Liver (tissue), 9 donors: ENCODE results near the gene ALPI. TPM values are rescaled to one million over a fixed set of nuclear protein-coding genes. Genes with fewer than 3 reads are reported as not detected.

Experiments used
- DNase-seq: peaks from one replicate; pipeline ENCODE4 v3.0.0-alpha.2; 2017; ENCODE audit warnings: low spot score
- H3K27ac ChIP-seq, 2 donors: one replicate each; pipeline ENCODE4 v1.7.0; 2013; ENCODE audit warnings: inconsistent platforms in 2 of 2, low read length in 2 of 2, control low read depth in 1 of 2, low read depth in 1 of 2, mild to moderate bottlenecking in 1 of 2
- H3K27me3 ChIP-seq, 4 donors: one replicate each; pipeline versions ENCODE4 v1.6.1 to v1.7.0; 2013; ENCODE audit warnings: low read length in 3 of 4, inconsistent platforms in 1 of 4, mild to moderate bottlenecking in 1 of 4, moderate library complexity in 1 of 4; ENCODE audit not compliant: control insufficient read depth in 4 of 4, insufficient read depth in 4 of 4
- H3K36me3 ChIP-seq, 4 donors: one replicate each; pipeline versions ENCODE4 v1.6.1 to v1.7.0; 2013; ENCODE audit warnings: low read length in 3 of 4, mild to moderate bottlenecking in 3 of 4, low read depth in 1 of 4, moderate library complexity in 1 of 4; ENCODE audit not compliant: control insufficient read depth in 4 of 4, insufficient read depth in 3 of 4
- H3K4me1 ChIP-seq, 4 donors: one replicate each; pipeline versions ENCODE4 v1.6.1 to v1.7.0; 2013; ENCODE audit warnings: low read length in 3 of 4, mild to moderate bottlenecking in 3 of 4, moderate library complexity in 1 of 4; ENCODE audit not compliant: control insufficient read depth in 4 of 4, insufficient read depth in 4 of 4
- H3K4me3 ChIP-seq, 3 donors: one replicate each; pipeline versions ENCODE4 v1.6.1 to v1.7.0; 2013; ENCODE audit warnings: low read length in 3 of 3, control low read depth in 1 of 3, low read depth in 1 of 3, mild to moderate bottlenecking in 1 of 3
- H3K9ac ChIP-seq, 2 donors: one replicate each; pipeline ENCODE4 v1.7.0; 2013; ENCODE audit warnings: low read length in 2 of 2, mild to moderate bottlenecking in 2 of 2, moderate library complexity in 2 of 2, control low read depth in 1 of 2, low read depth in 1 of 2
- H3K9me3 ChIP-seq, 4 donors: one replicate each; pipeline versions ENCODE4 v1.6.1 to v1.7.0; 2013; ENCODE audit warnings: low read length in 3 of 4; ENCODE audit not compliant: control insufficient read depth in 4 of 4
- EGR1 ChIP-seq, 2 donors: IDR thresholded peaks; 2 replicates each; pipeline ENCODE4 v1.6.1; 2016 to 2018; ENCODE audit warnings: antibody characterized with exemption in 2 of 2, low read depth in 2 of 2
- FOXA2 ChIP-seq: IDR thresholded peaks from 2 replicates; pipeline ENCODE4 v1.6.1; 2016; ENCODE audit warnings: antibody characterized with exemption
- GABPA ChIP-seq, 2 donors: IDR thresholded peaks in 1 of 2; conservative IDR thresholded peaks in 1 of 2; 2 replicates each; pipeline ENCODE4 v1.6.1; 2016; ENCODE audit warnings: antibody characterized with exemption in 2 of 2, mild to moderate bottlenecking in 1 of 2, moderate library complexity in 1 of 2
- HNF4A ChIP-seq, 2 donors: conservative IDR thresholded peaks; 2 replicates each; pipeline ENCODE4 v1.6.1; 2016; ENCODE audit warnings: antibody characterized with exemption in 2 of 2, mild to moderate bottlenecking in 2 of 2
- HNF4G ChIP-seq: IDR thresholded peaks from 2 replicates; pipeline ENCODE4 v1.6.1; 2016; ENCODE audit warnings: antibody characterized with exemption
- JUND ChIP-seq, 2 donors: IDR thresholded peaks; 2 replicates each; pipeline ENCODE4 v1.6.1; 2016; ENCODE audit warnings: antibody characterized with exemption in 2 of 2
- MAX ChIP-seq: IDR thresholded peaks from 2 replicates; pipeline ENCODE4 v1.6.1; 2016; ENCODE audit warnings: antibody characterized with exemption
- RAD21 ChIP-seq, 2 donors: IDR thresholded peaks; 2 replicates each; pipeline ENCODE4 v1.6.1; 2016; ENCODE audit warnings: antibody characterized with exemption in 2 of 2, mild to moderate bottlenecking in 2 of 2
- SP1 ChIP-seq: IDR thresholded peaks from 2 replicates; pipeline ENCODE4 v1.6.1; 2018; ENCODE audit warnings: antibody characterized with exemption, mild to moderate bottlenecking
- TAF1 ChIP-seq: conservative IDR thresholded peaks from 2 replicates; pipeline ENCODE4 v1.6.1; 2016; ENCODE audit warnings: antibody characterized with exemption, mild to moderate bottlenecking
- YY1 ChIP-seq: IDR thresholded peaks from 2 replicates; pipeline ENCODE4 v1.6.1; 2016; ENCODE audit warnings: antibody characterized with exemption, mild to moderate bottlenecking
- WGBS: extraction: QIAGEN DNeasy Blood & Tissue Kit; methylation state at CpG from one replicate; pipeline ENCODE4 v1.1.7; 2013; 5-methylcytosine and 5-hydroxymethylcytosine counted together
- polyA plus RNA-seq, 2 donors: library from polyadenylated mRNA; stranded (reverse) in 1 of 2; unstranded in 1 of 2; fragments of 200-250 nt in 1 of 2; fragments of >200 nt in 1 of 2; fragmentation: Nextera tagmentation in 1 of 2; extraction: Ambion mirVana in 1 of 2; gene quantifications; one replicate each; pipeline versions ENCODE4 v1.2.1 to v1.2.3, GENCODE V29; 2013 to 2015
- total RNA-seq, 2 donors: library from RNA; depleted of rRNA; stranded (reverse); fragments of >200 nt; gene quantifications; one replicate each; pipeline ENCODE4 v1.2.3, GENCODE V29; 2014
- TF ChIP-seq, protein P1 (sequence below): fragments of 150-350 bp; IDR thresholded peaks from 2 replicates; pipeline ENCODE4 v1.5.1; 2017; ENCODE audit warnings: improper control_type of control experiment, low read depth, low read length; ENCODE audit not compliant: missing input control
- TF ChIP-seq, protein P2 (sequence below): IDR thresholded peaks from 2 replicates; pipeline ENCODE4 v1.6.1; 2016; ENCODE audit warnings: antibody characterized with exemption, mild to moderate bottlenecking
- TF ChIP-seq, protein P3 (sequence below): IDR thresholded peaks from 2 replicates; pipeline ENCODE4 v1.6.1; 2016; ENCODE audit warnings: antibody characterized with exemption
- donor health status: healthy.
- donor health status: healthy.
- donor health status: healthy.
- donor health status: healthy.
- donor health status: healthy.

Gene ALPI
- total and polyA plus RNA-seq, 4 donors, result 0.02 TPM; not detected in 3

DNA sequence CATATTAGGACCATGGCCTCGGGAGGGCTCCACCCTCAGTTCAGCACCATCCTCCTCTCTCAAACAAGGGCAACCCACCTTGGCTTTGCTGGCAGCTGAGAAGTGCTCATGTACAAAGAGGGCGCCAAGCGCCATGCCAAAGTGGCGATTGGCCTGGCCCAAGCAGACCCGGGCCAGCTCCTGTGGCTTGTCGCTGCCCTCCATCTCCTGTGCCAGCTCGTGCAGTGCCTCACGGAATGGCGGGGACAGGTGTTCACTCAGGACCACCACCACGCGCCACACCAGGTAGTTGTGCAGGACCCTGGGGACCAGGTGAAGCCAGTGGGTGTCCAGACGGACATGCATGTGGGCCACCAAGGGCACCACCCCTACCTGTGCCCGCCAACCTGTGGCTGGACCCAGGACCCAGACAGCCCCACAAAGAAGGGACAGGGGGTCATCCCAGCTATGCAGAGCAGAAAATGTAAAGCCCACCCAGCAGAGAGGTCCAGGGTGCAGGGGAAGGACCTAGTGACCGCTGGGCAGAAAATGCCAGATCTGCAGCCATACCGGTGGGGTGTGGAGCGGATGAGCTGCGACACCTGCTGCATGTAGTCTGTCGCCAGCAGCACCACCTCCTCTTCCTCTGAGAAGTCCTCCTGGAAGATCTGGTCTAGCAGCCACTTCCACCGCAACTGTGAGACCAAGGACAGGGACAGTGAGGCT, 28.1 kb downstream of the ALPI start:
- H3K4me3 ChIP-seq, result no peak overlapping the region
- H3K27me3 ChIP-seq, result peaks cover 3 to 10% (median 6%) of the 10 kb centered on the region in 4 donors
- WGBS, result 92% methylated on average over 19 of the region's 19 CpGs
- H3K4me1 ChIP-seq, result peaks cover 3 to 23% (median 6%) of the 10 kb centered on the region in 4 donors
- TF ChIP-seq FOXA2, result no peak
- no peak for TF ChIP-seq SP1
- TF ChIP-seq HNF4A (conservative IDR thresholded peaks at IDR 0.05), result no peak
- no peak for TF ChIP-seq EGR1 (IDR thresholded peaks at IDR 0.05; ENCODE audit: low read depth in 2 of 2)
- TF ChIP-seq, protein P1, sequence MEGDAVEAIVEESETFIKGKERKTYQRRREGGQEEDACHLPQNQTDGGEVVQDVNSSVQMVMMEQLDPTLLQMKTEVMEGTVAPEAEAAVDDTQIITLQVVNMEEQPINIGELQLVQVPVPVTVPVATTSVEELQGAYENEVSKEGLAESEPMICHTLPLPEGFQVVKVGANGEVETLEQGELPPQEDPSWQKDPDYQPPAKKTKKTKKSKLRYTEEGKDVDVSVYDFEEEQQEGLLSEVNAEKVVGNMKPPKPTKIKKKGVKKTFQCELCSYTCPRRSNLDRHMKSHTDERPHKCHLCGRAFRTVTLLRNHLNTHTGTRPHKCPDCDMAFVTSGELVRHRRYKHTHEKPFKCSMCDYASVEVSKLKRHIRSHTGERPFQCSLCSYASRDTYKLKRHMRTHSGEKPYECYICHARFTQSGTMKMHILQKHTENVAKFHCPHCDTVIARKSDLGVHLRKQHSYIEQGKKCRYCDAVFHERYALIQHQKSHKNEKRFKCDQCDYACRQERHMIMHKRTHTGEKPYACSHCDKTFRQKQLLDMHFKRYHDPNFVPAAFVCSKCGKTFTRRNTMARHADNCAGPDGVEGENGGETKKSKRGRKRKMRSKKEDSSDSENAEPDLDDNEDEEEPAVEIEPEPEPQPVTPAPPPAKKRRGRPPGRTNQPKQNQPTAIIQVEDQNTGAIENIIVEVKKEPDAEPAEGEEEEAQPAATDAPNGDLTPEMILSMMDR, result no peak
- no peak for TF ChIP-seq JUND (IDR thresholded peaks at IDR 0.05)
- TF ChIP-seq, protein P2, sequence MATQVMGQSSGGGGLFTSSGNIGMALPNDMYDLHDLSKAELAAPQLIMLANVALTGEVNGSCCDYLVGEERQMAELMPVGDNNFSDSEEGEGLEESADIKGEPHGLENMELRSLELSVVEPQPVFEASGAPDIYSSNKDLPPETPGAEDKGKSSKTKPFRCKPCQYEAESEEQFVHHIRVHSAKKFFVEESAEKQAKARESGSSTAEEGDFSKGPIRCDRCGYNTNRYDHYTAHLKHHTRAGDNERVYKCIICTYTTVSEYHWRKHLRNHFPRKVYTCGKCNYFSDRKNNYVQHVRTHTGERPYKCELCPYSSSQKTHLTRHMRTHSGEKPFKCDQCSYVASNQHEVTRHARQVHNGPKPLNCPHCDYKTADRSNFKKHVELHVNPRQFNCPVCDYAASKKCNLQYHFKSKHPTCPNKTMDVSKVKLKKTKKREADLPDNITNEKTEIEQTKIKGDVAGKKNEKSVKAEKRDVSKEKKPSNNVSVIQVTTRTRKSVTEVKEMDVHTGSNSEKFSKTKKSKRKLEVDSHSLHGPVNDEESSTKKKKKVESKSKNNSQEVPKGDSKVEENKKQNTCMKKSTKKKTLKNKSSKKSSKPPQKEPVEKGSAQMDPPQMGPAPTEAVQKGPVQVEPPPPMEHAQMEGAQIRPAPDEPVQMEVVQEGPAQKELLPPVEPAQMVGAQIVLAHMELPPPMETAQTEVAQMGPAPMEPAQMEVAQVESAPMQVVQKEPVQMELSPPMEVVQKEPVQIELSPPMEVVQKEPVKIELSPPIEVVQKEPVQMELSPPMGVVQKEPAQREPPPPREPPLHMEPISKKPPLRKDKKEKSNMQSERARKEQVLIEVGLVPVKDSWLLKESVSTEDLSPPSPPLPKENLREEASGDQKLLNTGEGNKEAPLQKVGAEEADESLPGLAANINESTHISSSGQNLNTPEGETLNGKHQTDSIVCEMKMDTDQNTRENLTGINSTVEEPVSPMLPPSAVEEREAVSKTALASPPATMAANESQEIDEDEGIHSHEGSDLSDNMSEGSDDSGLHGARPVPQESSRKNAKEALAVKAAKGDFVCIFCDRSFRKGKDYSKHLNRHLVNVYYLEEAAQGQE, result no peak
- TF ChIP-seq YY1, result no peak
- no peak for TF ChIP-seq GABPA (IDR thresholded peaks at IDR 0.05 in 1 of 2, conservative IDR thresholded peaks at IDR 0.05 in 1 of 2)
- no peak for TF ChIP-seq HNF4G
- no peak for TF ChIP-seq RAD21 (IDR thresholded peaks at IDR 0.05)
- DNase-seq, result no peak
- H3K27ac ChIP-seq, result no peak overlapping the region
- H3K36me3 ChIP-seq, result no peaks in the 10 kb centered on the region
- no peak overlapping the region for H3K9ac ChIP-seq
- no peaks in the 10 kb centered on the region for H3K9me3 ChIP-seq

DNA sequence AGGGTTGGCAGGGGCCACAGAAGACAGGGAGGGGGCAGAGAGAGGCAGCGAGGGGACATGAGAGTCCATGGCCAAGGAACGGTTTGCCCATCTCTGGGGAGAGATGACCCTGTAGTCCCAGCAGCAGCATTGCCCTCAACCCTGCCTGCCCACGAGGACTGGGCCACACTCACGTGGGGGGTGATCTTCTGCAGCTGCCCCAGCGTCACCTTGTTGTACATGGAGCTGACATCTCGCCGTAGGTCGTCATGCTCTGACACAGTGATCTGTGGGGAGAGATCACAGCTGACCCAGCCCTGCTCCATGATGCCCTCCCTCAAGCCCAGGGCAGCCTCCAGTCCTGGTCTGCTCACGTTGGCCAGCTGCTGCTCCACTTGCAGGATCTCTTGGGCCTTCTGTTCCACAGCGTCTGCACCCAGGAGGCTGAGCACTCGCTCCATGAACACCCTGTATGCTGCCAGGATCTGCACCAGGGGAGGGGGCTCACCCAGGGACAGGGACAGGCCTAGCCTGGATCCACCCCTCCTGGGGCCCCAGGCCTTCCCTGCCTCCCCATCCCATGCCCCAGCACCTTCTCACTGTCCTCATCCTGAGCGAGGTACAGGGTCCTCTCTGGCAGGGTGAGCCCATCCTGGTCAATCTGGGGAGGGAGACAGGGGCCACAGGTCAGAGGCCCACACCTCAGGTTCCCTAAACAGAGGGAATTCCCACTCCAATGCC, 28.8 kb downstream of the ALPI start:
- no peaks in the 10 kb centered on the region for H3K9me3 ChIP-seq
- no peak overlapping the region for H3K9ac ChIP-seq
- no peak overlapping the region for H3K4me3 ChIP-seq
- 76% methylated on average over 12 of the region's 12 CpGs for WGBS
- TF ChIP-seq HNF4A (conservative IDR thresholded peaks at IDR 0.05), result no peak
- no peak for TF ChIP-seq FOXA2
- TF ChIP-seq HNF4G, result no peak
- TF ChIP-seq, protein P3, sequence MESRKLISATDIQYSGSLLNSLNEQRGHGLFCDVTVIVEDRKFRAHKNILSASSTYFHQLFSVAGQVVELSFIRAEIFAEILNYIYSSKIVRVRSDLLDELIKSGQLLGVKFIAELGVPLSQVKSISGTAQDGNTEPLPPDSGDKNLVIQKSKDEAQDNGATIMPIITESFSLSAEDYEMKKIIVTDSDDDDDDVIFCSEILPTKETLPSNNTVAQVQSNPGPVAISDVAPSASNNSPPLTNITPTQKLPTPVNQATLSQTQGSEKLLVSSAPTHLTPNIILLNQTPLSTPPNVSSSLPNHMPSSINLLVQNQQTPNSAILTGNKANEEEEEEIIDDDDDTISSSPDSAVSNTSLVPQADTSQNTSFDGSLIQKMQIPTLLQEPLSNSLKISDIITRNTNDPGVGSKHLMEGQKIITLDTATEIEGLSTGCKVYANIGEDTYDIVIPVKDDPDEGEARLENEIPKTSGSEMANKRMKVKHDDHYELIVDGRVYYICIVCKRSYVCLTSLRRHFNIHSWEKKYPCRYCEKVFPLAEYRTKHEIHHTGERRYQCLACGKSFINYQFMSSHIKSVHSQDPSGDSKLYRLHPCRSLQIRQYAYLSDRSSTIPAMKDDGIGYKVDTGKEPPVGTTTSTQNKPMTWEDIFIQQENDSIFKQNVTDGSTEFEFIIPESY, result no peak
- TF ChIP-seq, protein P2, result no peak
- no peak for TF ChIP-seq MAX
- TF ChIP-seq TAF1, result no peak
- TF ChIP-seq GABPA (IDR thresholded peaks at IDR 0.05 in 1 of 2, conservative IDR thresholded peaks at IDR 0.05 in 1 of 2), result no peak
- no peak for DNase-seq
- peaks cover 3 to 23% (median 6%) of the 10 kb centered on the region in 4 donors for H3K4me1 ChIP-seq
- H3K36me3 ChIP-seq, result no peaks in the 10 kb centered on the region
- H3K27me3 ChIP-seq, result peaks cover 3 to 10% (median 6%) of the 10 kb centered on the region in 4 donors
- no peak overlapping the region for H3K27ac ChIP-seq
